ENCODE results near the gene TFEB.

The TFEB gene

DNA sequence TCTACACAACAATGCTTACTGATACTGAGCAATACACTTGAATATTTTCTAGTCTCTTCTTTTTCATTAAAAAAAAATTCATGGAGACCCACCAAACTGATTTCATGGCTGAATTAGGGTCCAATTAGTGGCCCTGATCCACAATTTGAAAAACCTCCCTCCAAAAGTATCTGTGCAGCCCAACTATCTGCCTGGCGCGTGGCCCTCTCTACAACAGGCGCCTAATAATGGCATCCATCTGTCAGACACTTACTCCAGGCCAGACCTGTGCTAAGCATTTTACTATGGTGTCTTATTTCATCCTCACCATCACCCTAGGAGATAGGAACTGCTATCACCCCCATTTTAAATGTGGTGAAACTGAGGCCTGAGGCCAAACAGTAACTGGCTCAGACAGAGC, 14.0 kb downstream of the TFEB start:
- no peak for DNase-seq

DNA sequence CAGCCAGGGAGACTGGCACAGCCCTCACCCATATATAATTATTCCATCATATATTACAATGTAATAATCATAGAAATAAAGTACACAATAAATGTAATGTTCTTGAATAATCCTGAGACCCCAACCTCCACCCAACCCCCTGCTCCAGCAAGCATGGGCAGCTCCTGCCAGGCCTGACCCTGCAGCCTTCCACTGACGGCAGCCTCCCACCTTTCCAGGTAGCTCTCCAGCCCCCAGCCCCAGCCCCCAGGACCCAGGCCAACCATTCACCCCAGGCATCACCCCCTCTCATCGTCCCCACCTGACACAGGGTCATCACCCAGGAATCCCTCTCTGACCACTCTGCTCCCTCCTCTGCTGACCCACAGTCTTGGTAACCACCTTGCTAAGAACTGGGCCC, 14.6 kb downstream of the TFEB start:
- no peak for DNase-seq

DNA sequence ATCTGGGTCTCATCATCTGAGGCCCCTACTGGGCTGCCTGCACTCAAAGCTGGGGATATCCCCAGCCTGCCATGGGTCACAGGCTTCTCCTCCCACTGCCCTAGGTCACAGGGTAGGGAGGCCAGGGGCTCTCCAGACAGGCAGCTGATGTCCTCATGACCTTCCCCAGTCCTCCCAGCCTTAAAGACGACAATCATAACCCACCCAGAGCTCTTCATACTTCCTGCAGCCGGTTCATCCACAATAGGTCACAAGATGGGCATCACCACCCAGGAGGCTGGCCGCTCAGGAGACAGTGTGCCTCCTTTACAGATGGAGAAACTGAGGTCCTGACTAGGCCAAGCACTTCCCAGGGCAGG, 15.2 kb downstream of the TFEB start:
- no peak for DNase-seq

DNA sequence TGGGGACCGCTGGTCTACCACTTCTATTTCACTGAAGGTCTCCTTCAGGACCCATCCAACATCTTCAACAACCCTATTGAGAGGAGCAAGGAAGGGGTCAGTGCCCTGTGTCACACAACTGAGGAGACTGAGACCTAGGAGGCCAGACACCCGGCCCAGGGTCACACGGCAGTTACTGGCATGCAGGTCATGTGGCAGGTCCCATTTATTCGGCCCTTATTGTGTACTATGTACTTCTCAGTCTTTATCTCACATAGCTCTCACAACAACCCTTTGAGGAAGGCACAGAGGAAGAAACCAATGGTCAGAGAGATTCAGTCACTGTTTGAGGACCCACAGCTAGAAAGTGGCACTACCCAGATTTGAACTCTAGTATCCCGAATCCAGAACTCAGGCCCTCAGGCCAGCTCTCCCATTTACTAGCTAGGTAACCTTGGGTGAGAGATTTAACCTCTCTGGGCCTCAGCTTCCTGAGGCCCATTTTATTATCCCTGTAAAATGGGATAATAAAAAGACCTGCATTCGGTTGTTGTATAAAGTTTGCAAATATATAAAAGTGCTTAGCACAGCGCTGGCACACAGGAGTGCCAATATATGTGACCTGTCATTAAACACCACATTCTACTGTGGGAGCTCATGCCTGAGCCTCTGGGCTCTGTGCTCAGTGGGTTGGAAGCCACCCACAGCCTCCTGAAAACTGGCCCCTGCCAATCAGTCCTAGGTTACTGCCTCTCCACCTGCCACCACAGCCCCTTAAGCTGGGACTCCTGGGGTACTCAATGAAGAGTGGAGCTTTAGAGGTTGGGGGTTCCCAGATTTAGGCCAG, 15.8 kb downstream of the TFEB start:
- DNase-seq: no peak

DNA sequence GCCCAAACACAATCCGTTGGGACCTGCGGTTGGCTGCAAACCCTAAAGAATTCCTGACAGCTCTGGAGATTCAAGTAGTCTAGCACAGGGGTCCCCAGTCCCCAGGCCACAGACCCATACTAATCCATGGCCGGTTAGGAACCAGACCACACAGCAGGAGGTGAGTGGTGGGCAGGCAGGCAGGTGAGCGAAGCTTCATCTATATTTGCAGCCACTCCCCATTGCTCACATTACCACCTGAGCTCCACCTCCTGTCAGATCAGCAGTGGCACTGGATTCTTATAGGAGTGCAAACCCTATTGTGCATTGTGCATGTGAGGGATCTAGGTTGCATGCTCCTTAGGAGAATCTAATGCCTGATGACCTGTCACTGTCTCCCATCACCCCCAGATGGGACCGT, 16.6 kb downstream of the TFEB start:
- DNase-seq: no peak

DNA sequence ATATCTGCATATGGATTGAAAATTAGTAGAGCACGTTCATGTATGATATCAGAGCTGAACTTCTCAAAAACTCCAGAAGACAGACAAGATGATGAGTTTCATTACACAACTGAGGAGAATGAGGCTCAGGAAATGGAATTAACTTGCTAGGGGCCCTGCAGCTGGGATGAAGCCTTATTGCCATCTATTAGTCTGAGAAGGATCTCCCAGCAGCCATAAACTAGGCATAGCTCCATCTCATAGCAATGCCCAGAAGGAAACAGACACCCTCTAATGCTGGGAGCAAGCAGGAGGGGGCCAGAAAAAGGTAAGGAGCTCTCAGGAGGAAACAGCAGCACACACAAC, 18.0 kb downstream of the TFEB start:
- no peak for DNase-seq

DNA sequence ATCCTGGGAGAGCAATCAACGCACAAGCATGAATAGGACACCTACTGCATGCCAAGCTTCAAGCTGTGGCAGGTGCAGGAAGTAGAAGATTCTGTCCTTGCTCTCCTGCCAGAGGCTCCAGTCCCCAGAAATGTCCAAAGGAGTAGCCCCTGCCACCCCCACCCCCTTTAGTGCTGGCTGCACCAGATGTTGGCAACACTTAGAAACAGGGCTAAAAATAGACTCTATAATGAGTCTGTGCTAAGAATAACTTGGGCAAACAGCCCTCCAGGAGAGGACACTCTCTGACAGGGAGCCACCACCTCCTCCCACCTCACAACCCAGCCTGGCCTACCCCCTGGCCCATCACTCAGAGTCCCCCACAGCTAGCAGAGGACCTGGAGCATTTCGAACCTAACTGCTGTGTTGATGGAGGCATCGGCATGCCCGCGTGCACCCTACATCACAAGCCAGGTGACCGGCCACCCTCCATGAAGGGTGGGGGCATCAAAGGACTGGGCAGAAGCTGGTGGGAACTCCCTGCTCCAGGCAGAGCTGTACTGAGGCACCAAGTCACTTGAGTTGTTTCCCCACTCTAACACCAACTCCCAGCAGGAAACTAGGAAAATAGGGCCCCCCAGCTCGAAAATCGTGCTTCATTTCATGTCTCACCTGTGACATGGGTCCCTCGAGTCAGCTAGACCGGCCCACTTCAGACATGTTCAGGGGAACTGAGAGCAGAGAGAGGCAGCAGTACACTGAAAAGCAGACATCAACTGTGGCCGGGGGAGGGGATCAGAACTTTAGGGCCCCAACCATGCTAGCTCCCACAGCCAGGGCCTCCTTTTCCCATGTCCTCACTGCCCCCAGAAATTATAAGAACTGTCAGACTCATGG, 18.7 kb downstream of the TFEB start:
- DNase-seq: no peak

DNA sequence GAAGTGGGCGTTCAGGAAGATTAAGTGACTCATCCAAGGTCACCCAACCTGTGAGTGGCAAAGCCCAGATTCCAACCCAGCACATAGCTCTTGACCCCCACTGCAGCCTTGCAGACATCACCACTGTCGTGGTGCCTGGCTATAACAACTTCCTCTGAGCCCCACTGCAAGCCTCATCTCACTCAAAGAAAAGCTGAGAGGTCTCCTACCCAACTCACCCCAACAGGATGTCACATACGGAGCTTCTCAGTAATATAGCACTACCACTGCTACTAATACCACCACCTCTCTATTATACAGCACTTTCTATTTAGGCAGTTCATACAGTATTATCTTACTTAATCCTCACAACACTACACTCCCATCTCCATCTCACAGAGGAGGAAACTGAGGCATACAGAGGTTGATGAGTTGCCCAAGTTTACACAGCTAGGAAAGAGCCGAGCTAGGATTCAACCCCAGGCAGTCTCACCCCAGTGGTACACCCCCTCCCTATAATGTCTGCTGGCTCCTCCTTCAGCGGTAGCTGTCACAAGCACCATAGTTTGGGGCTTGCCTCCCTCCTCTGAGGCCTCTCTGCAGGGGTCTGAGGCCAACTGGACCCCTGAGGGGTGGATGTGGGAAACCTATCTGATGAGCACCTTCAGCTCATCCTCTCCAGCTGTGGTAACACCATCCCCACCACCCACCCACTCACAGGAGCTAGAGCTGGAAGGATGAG, 19.5 kb downstream of the TFEB start:
- DNase-seq: no peak

DNA sequence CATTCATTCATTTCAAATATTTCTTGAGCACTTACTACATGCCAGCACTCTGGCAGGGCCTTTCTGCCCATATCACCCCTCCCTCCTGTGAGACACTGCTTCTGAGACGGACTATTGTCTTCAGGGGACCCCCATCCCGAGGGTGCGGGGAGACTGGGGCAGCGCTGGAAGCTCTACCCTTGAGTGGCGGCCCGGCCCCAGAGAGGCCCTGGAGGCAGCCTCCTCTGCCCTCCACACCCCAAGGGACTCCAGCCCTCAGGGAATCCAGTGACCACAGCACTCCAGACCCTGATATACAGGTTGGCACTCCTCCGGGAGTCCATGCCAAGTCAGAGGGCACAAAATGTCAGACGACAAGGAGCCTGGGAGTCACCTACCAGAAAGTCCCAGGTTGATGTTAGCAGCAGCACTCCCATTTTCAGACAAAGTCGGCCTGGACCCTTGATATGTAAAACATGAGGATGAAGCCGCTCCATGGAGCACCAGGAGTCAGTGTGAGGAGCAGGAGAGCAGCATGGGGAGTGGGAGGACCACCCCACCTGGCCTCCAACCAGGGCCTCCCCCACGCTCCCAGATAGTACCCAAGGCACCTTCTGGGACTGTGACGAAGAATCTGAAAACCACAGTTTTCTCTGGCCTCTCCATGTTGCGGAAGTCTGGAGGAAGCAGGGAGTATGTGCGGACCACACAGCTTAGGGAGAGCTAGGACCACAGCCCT, 20.7 kb downstream of the TFEB start:
- DNase-seq: no peak

DNA sequence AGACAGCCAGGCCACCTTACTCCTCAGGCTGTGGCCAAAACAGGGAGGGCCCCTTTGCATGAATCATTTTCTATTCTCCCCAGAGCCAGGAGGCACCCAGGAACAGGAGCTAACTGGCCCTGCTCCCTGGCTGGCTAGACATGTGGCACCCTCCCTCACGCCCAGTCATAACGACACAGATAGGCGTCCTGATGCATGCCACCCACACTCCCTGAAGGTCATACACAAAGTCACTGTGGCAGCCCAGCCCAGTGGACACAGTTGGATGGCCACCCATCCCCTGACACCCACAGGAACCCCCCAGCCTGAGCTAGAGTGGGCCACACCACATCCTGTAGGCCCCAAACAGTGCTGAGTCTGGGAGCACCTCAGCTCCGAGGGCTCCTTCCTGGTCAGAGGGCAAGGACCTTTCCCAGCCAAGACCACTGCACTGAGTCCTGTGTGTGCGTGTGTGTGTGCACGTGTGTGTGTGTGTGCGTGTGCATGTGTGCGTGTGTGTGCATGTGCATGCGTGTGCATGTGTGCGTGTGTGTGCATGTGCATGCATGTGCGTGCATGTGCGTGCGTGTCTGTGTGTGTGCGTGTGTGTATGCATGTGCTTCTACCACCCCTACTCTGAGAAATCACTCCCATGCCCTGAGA, 21.6 kb downstream of the TFEB start:
- DNase-seq: no peak

DNA sequence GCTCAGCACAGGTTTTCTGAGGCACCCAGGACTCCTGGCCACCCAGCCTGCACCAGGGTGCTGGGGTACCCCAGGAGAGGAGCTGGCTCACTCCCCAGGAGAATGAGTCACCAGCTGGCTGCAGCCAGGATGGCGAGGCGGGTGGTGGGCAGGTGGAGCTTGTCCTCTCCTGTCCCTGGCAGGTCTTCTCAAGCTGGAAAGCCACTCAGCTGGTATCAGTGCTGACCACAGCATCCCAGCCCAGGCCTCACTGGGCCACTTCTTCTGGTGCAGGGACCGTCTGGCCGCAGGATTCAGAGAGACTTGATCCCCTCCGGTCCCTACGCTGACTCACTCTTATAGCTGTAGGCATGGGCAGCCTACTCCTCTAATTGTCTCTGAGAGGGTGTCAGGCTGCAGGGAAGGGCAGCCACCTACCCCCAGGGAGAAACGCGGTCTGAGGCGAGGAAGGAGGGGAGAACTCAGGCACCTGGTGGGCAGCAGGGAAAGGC, 22.2 kb downstream of the TFEB start:
- no peak for DNase-seq

DNA sequence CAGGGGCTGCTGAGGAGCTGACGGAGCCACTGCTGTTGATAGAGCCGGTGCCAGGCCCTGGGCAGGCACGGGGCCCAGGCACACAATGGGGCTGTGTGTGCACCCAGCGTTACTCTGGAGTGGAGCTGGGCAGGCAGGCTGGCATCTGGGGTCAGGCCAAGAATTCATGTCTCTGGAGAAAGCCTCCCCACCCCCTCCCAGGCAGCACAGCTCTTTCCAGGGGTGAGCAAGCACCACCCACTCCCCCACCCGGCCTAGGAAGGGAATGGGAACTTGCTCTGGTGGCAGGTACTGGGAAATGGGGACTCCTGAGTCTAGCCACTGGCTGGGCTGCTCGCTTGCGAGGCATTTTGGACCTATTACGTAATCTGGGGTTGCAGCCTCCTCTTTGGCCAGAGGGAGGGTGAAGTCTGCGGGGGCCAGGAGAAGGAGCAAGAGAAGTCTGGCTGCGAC, 22.7 kb downstream of the TFEB start:
- no peak for DNase-seq

DNA sequence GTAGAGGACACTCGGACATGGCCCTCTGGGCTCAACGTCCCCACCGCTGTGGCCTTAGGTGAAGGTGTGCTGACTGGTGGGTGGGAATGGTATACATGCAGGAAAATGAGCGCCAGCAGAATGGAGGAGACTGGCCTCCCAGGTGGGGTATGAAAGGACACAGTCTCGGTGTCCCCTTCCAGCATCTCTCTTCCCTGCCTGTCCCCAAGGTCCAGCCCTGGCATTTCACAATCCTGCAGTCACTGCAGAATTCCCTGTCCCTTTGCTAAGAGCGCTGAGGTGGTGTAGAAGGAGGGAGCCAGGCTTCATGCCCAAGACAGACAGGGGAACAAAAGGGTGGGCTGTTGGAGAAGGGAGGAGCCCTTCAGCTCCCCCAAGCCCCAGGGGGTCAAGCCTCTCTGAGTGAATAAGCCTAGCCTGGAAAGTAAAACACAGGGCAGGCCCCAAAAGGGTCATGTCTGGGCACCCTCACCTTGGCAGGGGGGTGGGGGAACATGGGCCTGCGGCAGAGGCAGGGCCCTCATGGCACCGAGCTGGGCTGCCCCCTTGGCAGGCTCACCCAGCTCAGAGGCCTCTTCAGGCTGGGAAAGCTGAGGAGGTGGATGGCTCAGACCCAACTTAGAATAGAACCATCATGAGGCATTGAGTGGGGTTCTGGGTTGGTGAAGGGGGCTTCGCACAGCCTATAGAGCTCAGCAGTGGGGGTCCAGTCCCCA, 23.9 kb downstream of the TFEB start:
- no peak for DNase-seq

DNA sequence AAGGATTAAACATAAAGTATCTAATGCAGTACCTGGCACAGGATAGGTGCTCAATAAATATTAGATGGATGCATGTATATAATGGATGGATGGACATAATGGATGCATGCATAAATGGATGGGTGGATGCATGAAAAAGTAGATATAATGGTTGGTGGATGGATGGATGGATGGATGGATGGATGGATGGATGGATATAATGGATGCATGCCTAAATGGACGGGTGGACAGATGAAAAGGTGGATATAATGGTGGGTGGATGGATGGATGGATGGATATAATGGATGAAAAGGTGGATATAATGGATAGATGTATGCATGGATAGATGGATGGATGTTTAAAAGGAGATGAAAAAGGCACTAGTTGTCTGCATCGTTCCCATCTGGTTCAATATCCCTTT, 26.0 kb downstream of the TFEB start:
- DNase-seq: no peak

DNA sequence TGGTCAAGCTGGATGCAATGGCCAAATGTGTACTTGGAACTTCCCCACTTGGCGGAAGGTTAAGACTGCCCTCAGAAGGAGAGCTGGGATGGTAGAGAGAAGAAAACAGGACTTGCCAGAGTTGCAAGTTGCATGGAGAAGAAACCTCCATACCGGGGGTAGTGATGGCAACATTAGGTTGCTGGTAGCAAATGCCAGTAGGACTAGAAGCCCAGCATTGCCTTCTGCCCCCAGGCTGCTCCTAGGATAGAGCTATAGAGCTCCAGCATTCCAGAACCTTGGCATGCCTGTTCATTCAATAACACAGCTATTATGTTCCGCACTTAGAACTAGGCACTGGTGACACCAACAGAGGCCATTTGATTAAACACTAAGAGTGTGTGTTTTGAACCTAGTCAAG, 26.6 kb downstream of the TFEB start:
- DNase-seq: no peak

DNA sequence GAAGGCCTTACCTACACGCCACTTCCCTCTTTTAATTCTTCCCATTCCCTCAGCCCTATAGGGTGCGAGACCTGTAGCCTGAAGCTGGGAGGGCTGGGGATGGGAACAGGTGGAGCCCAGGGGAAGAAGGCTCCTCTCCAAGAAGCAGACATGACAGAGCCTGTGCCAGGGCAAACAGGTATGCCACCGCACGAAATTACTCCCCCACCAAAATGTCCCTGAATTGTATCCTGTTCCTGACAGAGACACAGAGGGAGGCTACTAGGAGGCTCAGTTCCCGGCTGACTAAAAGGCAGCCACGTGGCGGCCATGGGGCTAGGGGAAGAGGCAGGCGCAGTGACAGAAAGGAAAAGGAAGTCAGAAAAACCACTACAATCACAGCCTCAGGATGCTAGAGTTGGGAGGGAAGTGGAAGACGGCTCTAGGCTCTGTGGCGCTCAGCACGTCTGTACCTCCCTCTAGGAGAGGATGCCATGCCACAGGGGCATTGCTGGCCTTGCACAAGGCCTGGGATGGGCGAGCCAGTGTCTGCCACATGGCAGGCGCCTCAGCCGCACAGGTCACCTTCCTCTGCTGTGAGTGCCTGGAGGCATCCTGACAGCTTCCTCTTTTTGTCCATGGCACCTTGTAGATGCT, 27.7 kb downstream of the TFEB start:
- no peak for DNase-seq

DNA sequence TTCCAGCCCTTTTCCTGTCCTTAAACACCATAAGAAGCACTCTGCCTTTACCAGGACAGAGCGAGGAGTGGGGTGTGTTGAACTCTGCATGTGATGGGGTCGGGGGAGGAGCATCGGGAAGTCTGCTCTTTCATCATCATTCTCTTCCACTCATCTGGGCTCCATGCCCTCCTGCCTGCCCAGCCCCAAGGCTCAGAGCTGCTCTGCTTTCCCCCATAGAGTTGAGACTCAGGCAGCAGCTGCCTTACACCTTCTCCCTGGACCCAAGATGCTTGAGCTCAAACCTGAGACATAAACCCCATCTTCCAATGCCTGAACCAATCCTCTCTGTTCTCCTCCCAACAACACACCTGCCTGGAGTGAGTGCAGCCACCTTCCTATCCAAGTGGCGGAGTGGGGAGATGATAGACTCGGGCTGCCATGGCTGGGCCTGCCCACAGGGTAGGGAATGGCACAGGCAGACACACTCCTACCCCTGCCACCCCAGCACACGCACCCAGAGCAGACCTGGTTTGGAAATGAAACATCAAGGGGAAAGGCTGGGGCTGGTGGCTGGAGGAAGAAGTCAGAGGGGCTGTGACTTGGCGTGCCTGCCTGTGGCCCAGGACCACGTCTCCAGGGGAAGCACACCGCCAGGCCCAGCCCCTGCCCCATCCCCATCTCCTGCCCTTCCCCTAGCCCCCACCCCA, 28.4 kb downstream of the TFEB start:
- no peak for DNase-seq

DNA sequence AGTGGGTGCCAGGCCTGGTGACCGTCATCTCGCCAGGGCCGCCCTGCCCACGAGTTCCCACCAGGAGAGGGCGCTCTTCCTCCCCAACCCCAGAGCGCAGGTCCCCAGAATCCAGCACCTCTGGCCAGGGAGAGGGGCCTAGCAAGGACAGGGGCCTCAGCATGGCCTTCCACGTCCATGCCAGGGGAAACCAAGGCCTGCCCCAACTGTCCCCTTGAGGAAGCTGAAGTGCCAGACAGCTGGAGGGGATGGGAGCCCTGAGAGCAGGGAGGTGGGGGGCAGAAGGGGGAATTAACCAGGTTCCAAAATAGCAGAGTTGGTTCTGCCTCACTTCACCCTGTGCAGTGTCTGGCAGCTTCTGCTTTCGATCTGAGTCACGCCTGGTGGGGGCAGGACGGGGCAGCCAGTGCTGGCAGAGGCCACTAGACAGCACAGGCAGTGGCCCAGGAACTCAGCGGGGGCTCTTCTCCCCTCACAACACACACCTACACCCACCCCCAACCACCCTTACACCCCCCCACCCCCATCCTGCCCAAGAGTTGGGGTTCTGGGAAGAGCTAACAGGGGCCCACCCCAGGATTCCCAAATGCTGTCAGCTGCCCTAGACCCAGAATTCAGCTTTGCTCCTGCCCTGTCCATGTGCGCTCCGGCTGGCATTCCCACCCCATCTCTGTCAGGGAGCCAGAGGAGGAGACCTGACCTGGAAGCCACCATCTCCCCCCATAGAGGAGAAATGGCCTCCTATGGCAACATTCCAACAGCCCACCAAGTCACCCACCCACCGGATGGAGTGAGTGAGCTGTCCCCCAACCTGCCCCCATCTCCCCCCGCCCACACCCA, 29.2 kb downstream of the TFEB start:
- no peak for DNase-seq

DNA sequence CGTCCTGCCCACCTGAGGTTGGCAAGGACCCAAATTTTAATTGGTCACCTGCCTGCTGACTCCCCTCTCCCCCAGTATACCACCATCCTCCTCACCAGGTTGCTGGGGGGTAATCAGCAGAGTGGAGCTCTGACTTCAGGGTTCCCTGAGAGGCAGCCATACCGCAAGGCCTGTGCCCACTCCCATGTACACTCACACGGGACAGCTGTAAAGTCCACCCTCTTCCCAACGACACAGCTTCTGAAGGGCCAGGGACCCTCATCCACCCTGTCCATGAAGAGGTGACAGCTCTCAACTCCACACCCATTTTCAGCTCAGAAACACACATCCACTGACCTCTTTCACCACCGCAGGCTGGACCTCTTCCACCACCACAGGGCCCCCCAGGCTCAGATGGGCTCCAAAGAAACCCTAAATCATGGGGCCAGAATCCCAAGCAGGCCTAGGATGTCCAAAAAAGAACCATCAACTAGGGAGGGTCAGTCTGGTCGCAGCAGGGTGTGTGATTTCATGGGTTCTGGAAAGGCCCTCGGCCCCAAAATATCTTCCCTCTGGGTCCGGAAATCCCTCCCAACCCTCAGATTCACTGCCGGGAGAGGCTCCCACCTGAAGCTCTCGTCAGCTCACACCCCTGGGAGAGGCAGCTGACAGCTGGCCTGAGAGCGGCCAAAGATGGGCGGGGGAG, 30.0 kb downstream of the TFEB start:
- DNase-seq: no peak

All from NCI-H1436 treated with DMSO at 0.1 percent for 48 hours (cell line).